ENCODE results near the gene SMIM8.
A peak's percentile ranks its signal among the peaks of the same experiment; 100 is the strongest.

Gene SMIM8

GRCh38 chr6:87349896-87350295 is 27.5 kb downstream of the SMIM8 start:
- H3K27ac Mint-ChIP-seq: no peak overlapping the region
- H3K4me3 Mint-ChIP-seq: no peak overlapping the region
- H3K9me3 Mint-ChIP-seq: no peaks in the 10 kb centered on the region
- H3K27me3 Mint-ChIP-seq (ENCODE audit: low read depth): no peaks in the 10 kb centered on the region
- H3K4me1 Mint-ChIP-seq (ENCODE audit: low read depth): no peaks in the 10 kb centered on the region
- no peaks in the 10 kb centered on the region for H3K36me3 Mint-ChIP-seq (ENCODE audit: low read depth)

- Mint-ChIP-seq H3K27ac (no peak overlapping the region), H3K4me3 (no peak overlapping the region), H3K27me3 (ENCODE audit: low read depth) (no peaks in the 10 kb centered on the region), H3K4me1 (ENCODE audit: low read depth) (no peaks in the 10 kb centered on the region), H3K36me3 (ENCODE audit: low read depth) (no peaks in the 10 kb centered on the region), H3K9me3 (no peaks in the 10 kb centered on the region)
Measured at GRCh38 chr6:87350516-87350915, 28.1 kb downstream of the SMIM8 start.

GRCh38 chr6:87351583-87351982 is 29.2 kb downstream of the SMIM8 start:
- no peak overlapping the region for H3K27ac Mint-ChIP-seq
- no peaks in the 10 kb centered on the region for H3K9me3 Mint-ChIP-seq
- H3K27me3 Mint-ChIP-seq (ENCODE audit: low read depth): no peaks in the 10 kb centered on the region
- H3K4me3 Mint-ChIP-seq: no peak overlapping the region
- H3K36me3 Mint-ChIP-seq (ENCODE audit: low read depth): peaks cover 1% of the 10 kb centered on the region
- H3K4me1 Mint-ChIP-seq (ENCODE audit: low read depth): no peaks in the 10 kb centered on the region

- H3K36me3 Mint-ChIP-seq (ENCODE audit: low read depth): peaks cover 1% of the 10 kb centered on the region
- H3K4me1 Mint-ChIP-seq (ENCODE audit: low read depth): no peaks in the 10 kb centered on the region
- no peak overlapping the region for H3K27ac Mint-ChIP-seq
- no peaks in the 10 kb centered on the region for H3K9me3 Mint-ChIP-seq
- H3K4me3 Mint-ChIP-seq: no peak overlapping the region
- no peaks in the 10 kb centered on the region for H3K27me3 Mint-ChIP-seq (ENCODE audit: low read depth)
Measured at GRCh38 chr6:87356181-87356580, 33.8 kb downstream of the SMIM8 start.

- Mint-ChIP-seq H3K36me3 (ENCODE audit: low read depth) (peaks cover 1% of the 10 kb centered on the region), H3K4me1 (ENCODE audit: low read depth) (no peaks in the 10 kb centered on the region), H3K27me3 (ENCODE audit: low read depth) (no peaks in the 10 kb centered on the region), H3K9me3 (peaks cover 4% of the 10 kb centered on the region), H3K27ac (no peak overlapping the region), H3K4me3 (no peak overlapping the region)
Measured at GRCh38 chr6:87357479-87358196, 35.2 kb downstream of the SMIM8 start.

- H3K27ac Mint-ChIP-seq: no peak overlapping the region
- peaks cover 15% of the 10 kb centered on the region for H3K9me3 Mint-ChIP-seq
- H3K27me3 Mint-ChIP-seq (ENCODE audit: low read depth): no peaks in the 10 kb centered on the region
- peaks cover 4% of the 10 kb centered on the region for H3K36me3 Mint-ChIP-seq (ENCODE audit: low read depth)
- no peaks in the 10 kb centered on the region for H3K4me1 Mint-ChIP-seq (ENCODE audit: low read depth)
- no peak overlapping the region for H3K4me3 Mint-ChIP-seq
Measured at GRCh38 chr6:87364602-87365252, 42.3 kb downstream of the SMIM8 start.

GRCh38 chr6:87366072-87366827 is 43.9 kb downstream of the SMIM8 start:
- Mint-ChIP-seq H3K4me3 (no peak overlapping the region), H3K27ac (no peak overlapping the region), H3K9me3 (peaks cover 17% of the 10 kb centered on the region), H3K27me3 (ENCODE audit: low read depth) (no peaks in the 10 kb centered on the region), H3K36me3 (ENCODE audit: low read depth) (peaks cover 4% of the 10 kb centered on the region), H3K4me1 (ENCODE audit: low read depth) (no peaks in the 10 kb centered on the region)

- Mint-ChIP-seq H3K4me1 (ENCODE audit: low read depth) (no peaks in the 10 kb centered on the region), H3K9me3 (peaks cover 17% of the 10 kb centered on the region), H3K36me3 (ENCODE audit: low read depth) (peaks cover 4% of the 10 kb centered on the region), H3K27me3 (ENCODE audit: low read depth) (no peaks in the 10 kb centered on the region), H3K4me3 (no peak overlapping the region), H3K27ac (no peak overlapping the region)
Measured at GRCh38 chr6:87366899-87367298, 44.5 kb downstream of the SMIM8 start.

GRCh38 chr6:87373377-87373776 is 51.0 kb downstream of the SMIM8 start:
- H3K9me3 Mint-ChIP-seq: peaks cover 3% of the 10 kb centered on the region
- no peaks in the 10 kb centered on the region for H3K27me3 Mint-ChIP-seq (ENCODE audit: low read depth)
- H3K4me1 Mint-ChIP-seq (ENCODE audit: low read depth): no peaks in the 10 kb centered on the region
- H3K36me3 Mint-ChIP-seq (ENCODE audit: low read depth): no peaks in the 10 kb centered on the region
- H3K4me3 Mint-ChIP-seq: no peak overlapping the region
- H3K27ac Mint-ChIP-seq: no peak overlapping the region

GRCh38 chr6:87375315-87375714 is 52.9 kb downstream of the SMIM8 start:
- Mint-ChIP-seq H3K4me1 (ENCODE audit: low read depth) (peaks cover 4% of the 10 kb centered on the region), H3K9me3 (no peaks in the 10 kb centered on the region), H3K27me3 (ENCODE audit: low read depth) (no peaks in the 10 kb centered on the region)

GRCh38 chr6:87376643-87377042 is 54.3 kb downstream of the SMIM8 start:
- Mint-ChIP-seq H3K27ac (no peak overlapping the region), H3K36me3 (ENCODE audit: low read depth) (no peaks in the 10 kb centered on the region), H3K9me3 (no peaks in the 10 kb centered on the region), H3K4me3 (no peak overlapping the region), H3K27me3 (ENCODE audit: low read depth) (no peaks in the 10 kb centered on the region), H3K4me1 (ENCODE audit: low read depth) (peaks cover 4% of the 10 kb centered on the region)

More at GRCh38 chr6:87375315-87375714, 52.9 kb downstream of the SMIM8 start:
- no peak overlapping the region for H3K4me3 Mint-ChIP-seq
- H3K27ac Mint-ChIP-seq: no peak overlapping the region
- H3K36me3 Mint-ChIP-seq (ENCODE audit: low read depth): no peaks in the 10 kb centered on the region

- peaks cover 4% of the 10 kb centered on the region for H3K4me1 Mint-ChIP-seq (ENCODE audit: low read depth)
- H3K9me3 Mint-ChIP-seq: no peaks in the 10 kb centered on the region
- no peak overlapping the region for H3K4me3 Mint-ChIP-seq
- H3K27me3 Mint-ChIP-seq (ENCODE audit: low read depth): no peaks in the 10 kb centered on the region
- peak overlapping the region; percentile 17 for H3K27ac Mint-ChIP-seq
- no peaks in the 10 kb centered on the region for H3K36me3 Mint-ChIP-seq (ENCODE audit: low read depth)
Measured at GRCh38 chr6:87378947-87379346, 56.6 kb downstream of the SMIM8 start.

- Mint-ChIP-seq H3K27ac (no peak overlapping the region), H3K4me1 (ENCODE audit: low read depth) (peaks cover 4% of the 10 kb centered on the region), H3K27me3 (ENCODE audit: low read depth) (no peaks in the 10 kb centered on the region), H3K36me3 (ENCODE audit: low read depth) (no peaks in the 10 kb centered on the region), H3K4me3 (no peak overlapping the region), H3K9me3 (no peaks in the 10 kb centered on the region)
Measured at GRCh38 chr6:87382861-87383260, 60.5 kb downstream of the SMIM8 start.

- Mint-ChIP-seq H3K27me3 (ENCODE audit: low read depth) (no peaks in the 10 kb centered on the region), H3K27ac (no peak overlapping the region), H3K4me3 (no peak overlapping the region), H3K36me3 (ENCODE audit: low read depth) (no peaks in the 10 kb centered on the region), H3K4me1 (ENCODE audit: low read depth) (peaks cover 2% of the 10 kb centered on the region), H3K9me3 (no peaks in the 10 kb centered on the region)
Measured at GRCh38 chr6:87384038-87384437, 61.6 kb downstream of the SMIM8 start.

- no peaks in the 10 kb centered on the region for H3K9me3 Mint-ChIP-seq
Measured at GRCh38 chr6:87384449-87384848, 62.1 kb downstream of the SMIM8 start.

More at GRCh38 chr6:87384449-87384848, 62.1 kb downstream of the SMIM8 start:
- H3K4me3 Mint-ChIP-seq: no peak overlapping the region
- H3K4me1 Mint-ChIP-seq (ENCODE audit: low read depth): no peaks in the 10 kb centered on the region
- no peaks in the 10 kb centered on the region for H3K27me3 Mint-ChIP-seq (ENCODE audit: low read depth)
- no peak overlapping the region for H3K27ac Mint-ChIP-seq
- no peaks in the 10 kb centered on the region for H3K36me3 Mint-ChIP-seq (ENCODE audit: low read depth)

All from T-helper 1 cell treated with Interleukin-12 subunit alpha and Interleukin-12 subunit beta and Interleukin-4 antibody, amounts not matched to agents 30 μg/mL and 1 μg/mL, for 36 hours (primary cell).